Endodermal cell (in vitro differentiated cells): ENCODE data around the gene TMEM238L. TPM values are rescaled to one million over a fixed set of nuclear protein-coding genes. Genes with fewer than 3 reads are reported as not detected.

Experiments
- DNase-seq: peaks from one replicate; pipeline ENCODE4 v3.0.0-alpha.2; 2017
- H3K27ac ChIP-seq: 2 replicates; pipeline ENCODE4 v1.5.1; 2013; ENCODE audit warnings: mild to moderate bottlenecking, low read depth, low read length, moderate library complexity
- H3K27me3 ChIP-seq: 2 replicates; pipeline ENCODE4 v1.6.1; 2013; ENCODE audit warnings: mild to moderate bottlenecking, low read length, moderate library complexity; ENCODE audit not compliant: insufficient read depth, control insufficient read depth, poor library complexity, severe bottlenecking
- H3K36me3 ChIP-seq: 2 replicates; pipeline ENCODE4 v1.7.0; 2013; ENCODE audit warnings: mild to moderate bottlenecking, low read length, moderate library complexity; ENCODE audit not compliant: control insufficient read depth, insufficient read depth
- H3K4me1 ChIP-seq: one replicate; pipeline ENCODE4 v1.7.0; 2013; ENCODE audit warnings: low read length; ENCODE audit not compliant: control insufficient read depth, insufficient read depth
- H3K4me3 ChIP-seq: 2 replicates; pipeline ENCODE4 v1.5.1; 2013; ENCODE audit warnings: mild to moderate bottlenecking, low read length, moderate library complexity
- H3K9ac ChIP-seq: 2 replicates; pipeline ENCODE4 v1.6.1; 2013; ENCODE audit warnings: mild to moderate bottlenecking, low read length, moderate library complexity; ENCODE audit not compliant: poor library complexity, severe bottlenecking; ENCODE audit errors: extremely low read depth
- H3K9me3 ChIP-seq: 2 replicates; pipeline ENCODE4 v1.6.1; 2013; ENCODE audit warnings: mild to moderate bottlenecking, low read length, moderate library complexity; ENCODE audit not compliant: control insufficient read depth
- H3K27ac Mint-ChIP-seq: 2 replicates; pipeline ENCODE4 v1.8.0; 2020; ENCODE audit warnings: mixed read lengths
- H3K27me3 Mint-ChIP-seq: 2 replicates; pipeline ENCODE4 v1.8.0; 2021; ENCODE audit warnings: mild to moderate bottlenecking, mixed read lengths; ENCODE audit not compliant: insufficient read depth
- H3K36me3 Mint-ChIP-seq: 2 replicates; pipeline ENCODE4 v1.8.0; 2020; ENCODE audit warnings: low read depth, mixed read lengths
- H3K4me1 Mint-ChIP-seq: 2 replicates; pipeline ENCODE4 v1.8.0; 2020; ENCODE audit warnings: mixed read lengths
- H3K4me3 Mint-ChIP-seq: 2 replicates; pipeline ENCODE4 v1.8.0; 2020; ENCODE audit warnings: mild to moderate bottlenecking, moderate library complexity, mixed read lengths
- H3K9me3 Mint-ChIP-seq: 2 replicates; pipeline ENCODE4 v1.8.0; 2020; ENCODE audit warnings: mild to moderate bottlenecking, mixed read lengths
- WGBS, 2 experiments: methylation state at CpG; one replicate each; pipeline versions ENCODE4 v1.1.5 to v1.1.7; 2013; ENCODE audit warnings: missing lambda C conversion rate in 2 of 2, mixed read lengths in 1 of 2; ENCODE audit not compliant: insufficient coverage in 1 of 2, insufficient read length in 1 of 2; 5-methylcytosine and 5-hydroxymethylcytosine counted together
- total RNA-seq, 2 donors: library from RNA; stranded (reverse); fragmentation: NEBNext Ultra II Directional in 1 of 2; extraction: Animal tissue kit (Norgen Biotek cat#: 25700) in 1 of 2; gene quantifications; 2 replicates in 1 of 2; 3 replicates in 1 of 2; pipeline ENCODE4 v1.2.1, GENCODE V29; 2021
- TF ChIP-seq, protein P1 (sequence below): fragments of 200-600 bp; sonication (generic); conservative IDR thresholded peaks from 2 replicates; pipeline ENCODE4 v1.5.0; 2021; ENCODE audit warnings: antibody characterized with exemption, mild to moderate bottlenecking

The TMEM238L gene
- total RNA-seq, 2 donors from 2014 or later, result not detected

- no peaks in the 10 kb centered on the region for H3K36me3 Mint-ChIP-seq
- no peak overlapping the region for H3K27ac ChIP-seq
- H3K9me3 ChIP-seq, result no peaks in the 10 kb centered on the region
- H3K36me3 ChIP-seq, result no peaks in the 10 kb centered on the region
- no peak overlapping the region for H3K4me3 Mint-ChIP-seq
- peaks cover 6% of the 10 kb centered on the region for H3K4me1 Mint-ChIP-seq
- no peak overlapping the region for H3K27ac Mint-ChIP-seq
- no peak for DNase-seq
- H3K9me3 Mint-ChIP-seq, result no peaks in the 10 kb centered on the region
- WGBS, 2 experiments, result 91 to 93% methylated on average over 3 to 5 of the region's 5 CpGs
- H3K27me3 ChIP-seq, result no peaks in the 10 kb centered on the region
- TF ChIP-seq, protein P1, sequence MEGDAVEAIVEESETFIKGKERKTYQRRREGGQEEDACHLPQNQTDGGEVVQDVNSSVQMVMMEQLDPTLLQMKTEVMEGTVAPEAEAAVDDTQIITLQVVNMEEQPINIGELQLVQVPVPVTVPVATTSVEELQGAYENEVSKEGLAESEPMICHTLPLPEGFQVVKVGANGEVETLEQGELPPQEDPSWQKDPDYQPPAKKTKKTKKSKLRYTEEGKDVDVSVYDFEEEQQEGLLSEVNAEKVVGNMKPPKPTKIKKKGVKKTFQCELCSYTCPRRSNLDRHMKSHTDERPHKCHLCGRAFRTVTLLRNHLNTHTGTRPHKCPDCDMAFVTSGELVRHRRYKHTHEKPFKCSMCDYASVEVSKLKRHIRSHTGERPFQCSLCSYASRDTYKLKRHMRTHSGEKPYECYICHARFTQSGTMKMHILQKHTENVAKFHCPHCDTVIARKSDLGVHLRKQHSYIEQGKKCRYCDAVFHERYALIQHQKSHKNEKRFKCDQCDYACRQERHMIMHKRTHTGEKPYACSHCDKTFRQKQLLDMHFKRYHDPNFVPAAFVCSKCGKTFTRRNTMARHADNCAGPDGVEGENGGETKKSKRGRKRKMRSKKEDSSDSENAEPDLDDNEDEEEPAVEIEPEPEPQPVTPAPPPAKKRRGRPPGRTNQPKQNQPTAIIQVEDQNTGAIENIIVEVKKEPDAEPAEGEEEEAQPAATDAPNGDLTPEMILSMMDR, result no peak
- H3K4me1 ChIP-seq, result peaks cover 4% of the 10 kb centered on the region
- no peak overlapping the region for H3K9ac ChIP-seq
- H3K4me3 ChIP-seq, result no peak overlapping the region
- H3K27me3 Mint-ChIP-seq, result no peaks in the 10 kb centered on the region
Measured at GRCh38 chr17:10838682-10839081, 34.8 kb upstream of the TMEM238L start.

GRCh38 chr17:10837921-10838320 is 34.0 kb upstream of the TMEM238L start, which contains the start of gene PIRT:
TSS of gene PIRT (minus strand) at chr17:10838087. CDS start at chr17:10825645, 12,442 bp downstream.
- Histone ChIP-seq H3K4me1 (no peaks in the 10 kb centered on the region), H3K36me3 (no peaks in the 10 kb centered on the region), H3K9me3 (no peaks in the 10 kb centered on the region), H3K9ac (no peak within 1 kb of the TSS), H3K27ac (no peak within 1 kb of the TSS), H3K27me3 (no peaks in the 10 kb centered on the region), H3K4me3 (no peak within 1 kb of the TSS)
- no peak within 1 kb of the TSS for H3K27ac Mint-ChIP-seq
- no peak for DNase-seq
- TF ChIP-seq, protein P1, result no peak
- H3K27me3 Mint-ChIP-seq, result no peaks in the 10 kb centered on the region
- WGBS, 2 experiments, result 69 to 91% methylated on average over 5 to 8 of the region's 8 CpGs
- no peaks in the 10 kb centered on the region for H3K4me1 Mint-ChIP-seq
- no peak within 1 kb of the TSS for H3K4me3 Mint-ChIP-seq
- H3K9me3 Mint-ChIP-seq, result no peaks in the 10 kb centered on the region
- H3K36me3 Mint-ChIP-seq, result no peaks in the 10 kb centered on the region

GRCh38 chr17:10836966-10837590 is 33.2 kb upstream of the TMEM238L start:
- Histone ChIP-seq H3K4me3 (no peak overlapping the region), H3K9ac (no peak overlapping the region), H3K9me3 (no peaks in the 10 kb centered on the region), H3K36me3 (no peaks in the 10 kb centered on the region), H3K4me1 (no peaks in the 10 kb centered on the region), H3K27me3 (no peaks in the 10 kb centered on the region), H3K27ac (no peak overlapping the region)
- Mint-ChIP-seq H3K4me1 (no peaks in the 10 kb centered on the region), H3K27ac (no peak overlapping the region), H3K4me3 (no peak overlapping the region), H3K36me3 (no peaks in the 10 kb centered on the region), H3K27me3 (no peaks in the 10 kb centered on the region), H3K9me3 (no peaks in the 10 kb centered on the region)
- DNase-seq, result no peak
- WGBS, 2 experiments, result 94 to 95% methylated on average over 8 to 15 of the region's 15 CpGs
- TF ChIP-seq, protein P1, result no peak
